NCI-H748 treated with DMSO at 0.1 percent for 48 hours (cell line): ENCODE data around the gene FREM3.
"Not testable (repeated sequence)": the region's sequence is repeated elsewhere in the genome, so short reads cannot be mapped to it uniquely, and the experiment has no call there.

ENCODE experiments used
- DNase-seq: peaks from one replicate; lab custom pipeline; 2025; lab: John Stamatoyannopoulos, UW

Gene FREM3

GRCh38 chr4:143581331-143581946, 119.0 kb downstream of the FREM3 start:
- DNase-seq = no peak

- no peak for DNase-seq
Measured at GRCh38 chr4:143575331-143575730, 125.1 kb downstream of the FREM3 start.

- DNase-seq = no peak
Measured at GRCh38 chr4:143564472-143564871, 136.0 kb downstream of the FREM3 start.

- DNase-seq = no peak
Measured at GRCh38 chr4:143559757-143560147, 140.7 kb downstream of the FREM3 start.

- peak; percentile 77 for DNase-seq
Measured at GRCh38 chr4:143558823-143559756, 141.4 kb downstream of the FREM3 start.

- no peak for DNase-seq
Measured at GRCh38 chr4:143558286-143558685, 142.2 kb downstream of the FREM3 start.

GRCh38 chr4:143555676-143556075, 144.8 kb downstream of the FREM3 start:
- no peak for DNase-seq

GRCh38 chr4:143554728-143555597, 145.5 kb downstream of the FREM3 start:
- no peak for DNase-seq

- DNase-seq = no peak
Measured at GRCh38 chr4:143549928-143550327, 150.5 kb downstream of the FREM3 start.

- DNase-seq = no peak
Measured at GRCh38 chr4:143539670-143540023, 160.8 kb downstream of the FREM3 start.

GRCh38 chr4:143538979-143539669, 161.4 kb downstream of the FREM3 start:
- DNase-seq = no peak

- no peak for DNase-seq
Measured at GRCh38 chr4:143531788-143532491, 168.5 kb downstream of the FREM3 start.

GRCh38 chr4:143531380-143531779, 169.1 kb downstream of the FREM3 start:
- no peak for DNase-seq

- DNase-seq = not testable (repeated sequence)
Measured at GRCh38 chr4:143528046-143528445, 172.4 kb downstream of the FREM3 start.
